ENCODE results near the gene CMIP. TPM values are rescaled to one million over a fixed set of nuclear protein-coding genes. Genes with fewer than 3 reads are reported as not detected.

CMIP gene
- total and polyA plus RNA-seq, 10 of the 15 experiments (the other 5 are each of a cell fraction or from before 2014, with no cell fraction given): 1.2 to 43.2 (median 4.4) TPM

DNA sequence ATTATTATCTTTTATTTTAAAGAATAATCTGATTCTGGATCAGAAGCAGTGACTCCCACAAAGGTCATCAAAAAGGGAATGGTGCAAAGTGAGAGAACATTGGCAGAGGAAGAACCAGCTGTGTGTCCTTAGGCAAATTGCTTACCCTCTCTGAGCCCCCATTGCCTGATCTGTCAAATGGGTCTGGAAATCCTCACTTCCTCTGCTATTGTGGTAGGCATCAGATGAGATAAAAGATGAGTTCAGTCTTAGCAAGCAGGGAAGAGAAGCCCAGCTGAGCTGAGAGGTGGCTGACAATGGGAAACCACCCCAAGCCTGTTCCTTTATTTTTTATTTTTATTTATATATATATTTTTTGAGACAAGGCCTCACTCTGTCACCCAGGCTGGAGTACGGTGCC is 310.2 kb downstream of the CMIP start:
- TF ChIP-seq SMARCA5 (IDR thresholded peaks at IDR 0.05) (peak; percentile 46; the same call in 1 of the 2 replicates), KDM1A (IDR thresholded peaks at IDR 0.05; ENCODE audit: borderline replicate concordance) (no peak)
- TF ChIP-seq, protein P1, sequence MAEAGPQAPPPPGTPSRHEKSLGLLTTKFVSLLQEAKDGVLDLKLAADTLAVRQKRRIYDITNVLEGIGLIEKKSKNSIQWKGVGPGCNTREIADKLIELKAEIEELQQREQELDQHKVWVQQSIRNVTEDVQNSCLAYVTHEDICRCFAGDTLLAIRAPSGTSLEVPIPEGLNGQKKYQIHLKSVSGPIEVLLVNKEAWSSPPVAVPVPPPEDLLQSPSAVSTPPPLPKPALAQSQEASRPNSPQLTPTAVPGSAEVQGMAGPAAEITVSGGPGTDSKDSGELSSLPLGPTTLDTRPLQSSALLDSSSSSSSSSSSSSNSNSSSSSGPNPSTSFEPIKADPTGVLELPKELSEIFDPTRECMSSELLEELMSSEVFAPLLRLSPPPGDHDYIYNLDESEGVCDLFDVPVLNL (IDR thresholded peaks at IDR 0.05; ENCODE audit: low read depth, low read length): no peak
- TF ChIP-seq, protein P2, sequence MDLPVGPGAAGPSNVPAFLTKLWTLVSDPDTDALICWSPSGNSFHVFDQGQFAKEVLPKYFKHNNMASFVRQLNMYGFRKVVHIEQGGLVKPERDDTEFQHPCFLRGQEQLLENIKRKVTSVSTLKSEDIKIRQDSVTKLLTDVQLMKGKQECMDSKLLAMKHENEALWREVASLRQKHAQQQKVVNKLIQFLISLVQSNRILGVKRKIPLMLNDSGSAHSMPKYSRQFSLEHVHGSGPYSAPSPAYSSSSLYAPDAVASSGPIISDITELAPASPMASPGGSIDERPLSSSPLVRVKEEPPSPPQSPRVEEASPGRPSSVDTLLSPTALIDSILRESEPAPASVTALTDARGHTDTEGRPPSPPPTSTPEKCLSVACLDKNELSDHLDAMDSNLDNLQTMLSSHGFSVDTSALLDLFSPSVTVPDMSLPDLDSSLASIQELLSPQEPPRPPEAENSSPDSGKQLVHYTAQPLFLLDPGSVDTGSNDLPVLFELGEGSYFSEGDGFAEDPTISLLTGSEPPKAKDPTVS (IDR thresholded peaks at IDR 0.05; ENCODE audit: low read depth, low read length): no peak
- FAIRE-seq (no peak), DNase-seq (ENCODE audit: low read depth, low spot score) (no peak), ATAC-seq (no peak)
- H3K4me3 ChIP-seq: no peak overlapping the region
- H3K27me3 ChIP-seq (replicated peaks in 1 of 2; ENCODE audit: control insufficient read depth in 2 of 2, insufficient read depth in 2 of 2, low read length in 1 of 2): no peaks in the 10 kb centered on the region
- no peaks in the 10 kb centered on the region for H3K9me3 ChIP-seq (replicated peaks; ENCODE audit: control insufficient read depth, insufficient read depth, low read length)
- in situ Hi-C loops (cut with MboI): no loop called here
- ChIA-PET SMC1A (ENCODE audit: uncharacterized antibody, unreplicated experiment) (interaction anchor here (0.8 to 1.3 kb wide), 2 partner anchors 10 to 11 kb away, joined by 3 to 4 read pairs; no protein-coding TSS in a partner anchor), RAD21 (ENCODE audit: unreplicated experiment) (interaction anchor here (1.1 to 4.2 kb wide), 2 partner anchors 9 to 16 kb away, joined by 3 to 47 read pairs; no protein-coding TSS in a partner anchor), CTCF (interaction anchor here (3.3 kb wide), 1 partner anchor 119 kb away, joined by 12 read pairs; no protein-coding TSS in a partner anchor), POLR2A (no interaction called here)
- no peaks in the 10 kb centered on the region; the same call in 1 of the 2 replicates for H3K79me2 ChIP-seq (ENCODE audit: control insufficient read depth, insufficient read depth, low read length)
- intact Hi-C loops (cut with micrococcal nuclease; ENCODE audit: unreplicated experiment): no loop called here
- no peak overlapping the region for H3K4me2 ChIP-seq (ENCODE audit: control insufficient read depth, insufficient read depth)
- no TSS peak for BruUV-seq (replicated peaks)
- no peak overlapping the region for H2AFZ ChIP-seq (ENCODE audit: control insufficient read depth, low read depth, low read length)
- no peak overlapping the region for H3K9ac ChIP-seq (ENCODE audit: control insufficient read depth, insufficient read depth, low read length)
- H3K36me3 ChIP-seq (ENCODE audit: control insufficient read depth in 2 of 2, insufficient read depth in 2 of 2, low read length in 1 of 2): peaks cover 0 to under 1% of the 10 kb centered on the region in 2 experiments; a peak in 1 of 4 replicates
- H3K4me1 ChIP-seq (ENCODE audit: control insufficient read depth, insufficient read depth, low read length): peaks cover 34% of the 10 kb centered on the region
- WGBS (ENCODE audit: insufficient coverage, insufficient replicate concordance, low lambda C conversion rate, missing lambda C conversion rate): 100% methylated on average over 1 of the region's 1 CpG
- H3K27ac ChIP-seq (ENCODE audit: control insufficient read depth, insufficient read depth): no peak overlapping the region
- no peaks in the 10 kb centered on the region for H4K20me1 ChIP-seq (ENCODE audit: control insufficient read depth, insufficient read depth)

All from GM12878 (cell line).